Vagina (tissue), 2 donors: Measurements from ENCODE around the gene CABP1. TPM values are rescaled to one million over a fixed set of nuclear protein-coding genes. Genes with fewer than 3 reads are reported as not detected.

Source experiments
- DNase-seq, 2 donors: peaks; one replicate each; pipeline ENCODE4 v3.0.0-alpha.2; 2017; ENCODE audit errors: extremely low spot score in 2 of 2
- H3K27ac ChIP-seq: fragments of 200-600 bp; sonication (generic); one replicate; pipeline ENCODE4 v1.5.1; 2019
- H3K27me3 ChIP-seq: fragments of 200-600 bp; sonication (generic); one replicate; pipeline ENCODE4 v1.5.1; 2019
- H3K36me3 ChIP-seq, 2 donors: fragments of 200-600 bp; sonication (generic); one replicate each; pipeline ENCODE4 v1.5.1; 2017 to 2019
- H3K4me1 ChIP-seq: fragments of 200-600 bp; sonication (generic); one replicate; pipeline ENCODE4 v1.5.1; 2019
- H3K4me3 ChIP-seq, 2 donors: fragments of 200-600 bp; sonication (generic); 1 replicate in 1 of 2; 2 replicates in 1 of 2; pipeline ENCODE4 v1.5.1; 2016 to 2019
- H3K9me3 ChIP-seq: fragments of 200-600 bp; sonication (generic); one replicate; pipeline ENCODE4 v1.5.1; 2019
- CTCF ChIP-seq, 3 experiments: fragments of 450-650 bp in 2 of 3; fragments of 200-600 bp in 1 of 3; sonication (generic) in 1 of 3; IDR thresholded peaks; one replicate each; pipeline ENCODE4 v1.5.1; 2017 to 2019; ENCODE audit warnings: antibody characterized with exemption in 3 of 3, mild to moderate bottlenecking in 2 of 3, moderate library complexity in 2 of 3
- POLR2A ChIP-seq, 2 donors: fragments of 450-650 bp; IDR thresholded peaks; one replicate each; pipeline ENCODE4 v1.6.1; 2017; ENCODE audit warnings: antibody characterized with exemption in 2 of 2, mild to moderate bottlenecking in 2 of 2, moderate library complexity in 2 of 2
- POLR2AphosphoS5 ChIP-seq, 2 donors: sonication (generic); formaldehyde crosslinking; IDR thresholded peaks; one replicate each; pipeline ENCODE4 v1.9.0; 2017; ENCODE audit warnings: antibody characterized with exemption in 2 of 2, mild to moderate bottlenecking in 2 of 2, low read depth in 1 of 2; ENCODE audit not compliant: insufficient read depth in 1 of 2
- intact Hi-C: fragments of 100-400 bp; cut with DNase I; formaldehyde crosslinking; loops from one replicate; pipeline ENCODE4 v1.15.1; 2023
- total RNA-seq: library from RNA; depleted of rRNA; stranded (reverse); fragments of >200 nt; gene quantifications from one replicate; pipeline ENCODE4 v1.2.3, GENCODE V29; 2016

The CABP1 gene
- total RNA-seq, 1 donor from 2014 or later = 0.49 TPM

- DNase-seq = no peak
- Histone ChIP-seq H3K27me3 (no peaks in the 10 kb centered on the region), H3K36me3 (no peaks in the 10 kb centered on the region), H3K4me1 (peaks cover 18% of the 10 kb centered on the region), H3K27ac (peak overlapping the region; percentile 75), H3K9me3 (no peaks in the 10 kb centered on the region), H3K4me3 (peak overlapping the region; percentile 30 to 39)
- no peak for TF ChIP-seq POLR2A (IDR thresholded peaks at IDR 0.05)
- TF ChIP-seq POLR2AphosphoS5 (IDR thresholded peaks at IDR 0.05; ENCODE audit: insufficient read depth in 1 of 2, low read depth in 1 of 2) = no peak
- TF ChIP-seq CTCF (IDR thresholded peaks at IDR 0.05) = peak in 1 of 3 experiments; percentile 0
- intact Hi-C loops = loop anchor here (5.0 kb wide), 1 partner anchor 67 kb away; the partner anchor contains the start of gene POP5
Measured at GRCh38 chr12:120649442-120650232, 9.2 kb downstream of the CABP1 start.

- Histone ChIP-seq H3K36me3 (no peaks in the 10 kb centered on the region), H3K4me3 (peak overlapping the region; percentile 30 to 39), H3K9me3 (no peaks in the 10 kb centered on the region), H3K4me1 (peaks cover 18% of the 10 kb centered on the region), H3K27me3 (no peaks in the 10 kb centered on the region), H3K27ac (peak overlapping the region; percentile 75)
- no peak for DNase-seq
- intact Hi-C loops = no loop called here
- TF ChIP-seq CTCF (IDR thresholded peaks at IDR 0.05) = no peak
Measured at GRCh38 chr12:120650233-120650690, 9.8 kb downstream of the CABP1 start.

GRCh38 chr12:120651821-120652220 lies 11.4 kb downstream of the CABP1 start:
- peak overlapping the region in 1 of 2 donors; percentile 2 for H3K4me3 ChIP-seq
- peaks cover 18% of the 10 kb centered on the region for H3K4me1 ChIP-seq
- DNase-seq = no peak
- intact Hi-C loops = no loop called here
- no peaks in the 10 kb centered on the region for H3K36me3 ChIP-seq
- H3K27me3 ChIP-seq = no peaks in the 10 kb centered on the region
- no peak for TF ChIP-seq POLR2AphosphoS5 (IDR thresholded peaks at IDR 0.05; ENCODE audit: insufficient read depth in 1 of 2, low read depth in 1 of 2)
- no peak for TF ChIP-seq CTCF (IDR thresholded peaks at IDR 0.05)
- TF ChIP-seq POLR2A (IDR thresholded peaks at IDR 0.05) = no peak
- H3K9me3 ChIP-seq = no peaks in the 10 kb centered on the region
- H3K27ac ChIP-seq = no peak overlapping the region

- intact Hi-C loops = no loop called here
- Histone ChIP-seq H3K27ac (no peak overlapping the region), H3K9me3 (no peaks in the 10 kb centered on the region), H3K4me1 (peaks cover 18% of the 10 kb centered on the region), H3K4me3 (no peak overlapping the region), H3K36me3 (no peaks in the 10 kb centered on the region), H3K27me3 (no peaks in the 10 kb centered on the region)
- no peak for TF ChIP-seq CTCF (IDR thresholded peaks at IDR 0.05)
- TF ChIP-seq POLR2AphosphoS5 (IDR thresholded peaks at IDR 0.05; ENCODE audit: insufficient read depth in 1 of 2, low read depth in 1 of 2) = no peak
- no peak for TF ChIP-seq POLR2A (IDR thresholded peaks at IDR 0.05)
- no peak for DNase-seq
Measured at GRCh38 chr12:120652656-120653435, 12.4 kb downstream of the CABP1 start.
